HUES48 (cell line): Measurements from ENCODE around the gene RIMS4.
A peak's percentile ranks its signal among the peaks of the same experiment; 100 is the strongest.

Experiments used
- H3K27ac ChIP-seq: one replicate; pipeline ENCODE4 v1.7.0; 2013; ENCODE audit warnings: low read depth, low read length, inconsistent platforms
- H3K27me3 ChIP-seq: 2 replicates; pipeline ENCODE4 v1.6.1; 2013; ENCODE audit warnings: mild to moderate bottlenecking, low read length; ENCODE audit not compliant: control insufficient read depth, insufficient read depth
- H3K36me3 ChIP-seq: 2 replicates; pipeline ENCODE4 v1.6.1; 2013; ENCODE audit warnings: low read length; ENCODE audit not compliant: control insufficient read depth, insufficient read depth
- H3K4me1 ChIP-seq: 2 replicates; pipeline ENCODE4 v1.6.1; 2013; ENCODE audit warnings: mild to moderate bottlenecking, low read length; ENCODE audit not compliant: control insufficient read depth, insufficient read depth
- H3K4me3 ChIP-seq: 2 replicates; pipeline ENCODE4 v1.5.1; 2013; ENCODE audit warnings: mild to moderate bottlenecking, low read depth, low read length
- H3K9ac ChIP-seq: 2 replicates; pipeline ENCODE4 v1.6.1; 2013; ENCODE audit warnings: mild to moderate bottlenecking, low read depth, low read length, moderate library complexity
- H3K9me3 ChIP-seq: 2 replicates; pipeline ENCODE4 v1.6.1; 2013; ENCODE audit warnings: low read length; ENCODE audit not compliant: control insufficient read depth, insufficient read depth

RIMS4 gene

GRCh38 chr20:44747166-44748004, 63.0 kb downstream of the RIMS4 start:
- H3K27ac ChIP-seq = no peak overlapping the region
- H3K27me3 ChIP-seq = peaks cover 47% of the 10 kb centered on the region
- no peak overlapping the region for H3K4me3 ChIP-seq
- no peaks in the 10 kb centered on the region for H3K36me3 ChIP-seq
- peaks cover 15% of the 10 kb centered on the region for H3K4me1 ChIP-seq
- no peaks in the 10 kb centered on the region for H3K9me3 ChIP-seq
- H3K9ac ChIP-seq = peak overlapping the region; percentile 23; the same call in 1 of the 2 replicates

GRCh38 chr20:44746367-44747165, 63.8 kb downstream of the RIMS4 start:
- Histone ChIP-seq H3K4me3 (peak overlapping the region; percentile 65), H3K27ac (no peak overlapping the region), H3K4me1 (peaks cover 15% of the 10 kb centered on the region), H3K27me3 (peaks cover 55% of the 10 kb centered on the region), H3K9ac (no peak overlapping the region), H3K36me3 (no peaks in the 10 kb centered on the region), H3K9me3 (no peaks in the 10 kb centered on the region)

- Histone ChIP-seq H3K4me1 (peaks cover 15% of the 10 kb centered on the region), H3K27me3 (peaks cover 60% of the 10 kb centered on the region), H3K9ac (no peak within 1 kb of the TSS), H3K9me3 (no peaks in the 10 kb centered on the region), H3K27ac (no peak within 1 kb of the TSS), H3K4me3 (peak within 1 kb of the TSS; percentile 65), H3K36me3 (no peaks in the 10 kb centered on the region)
Observed at GRCh38 chr20:44745598-44746366, 64.6 kb downstream of the RIMS4 start, which contains the start of gene KCNK15. TSS of gene KCNK15 (plus strand) at chr20:44745865. CDS start at chr20:44745911, 46 bp downstream.

GRCh38 chr20:44745122-44745597, 65.2 kb downstream of the RIMS4 start:
- Histone ChIP-seq H3K4me1 (peaks cover 15% of the 10 kb centered on the region), H3K9me3 (no peaks in the 10 kb centered on the region), H3K36me3 (no peaks in the 10 kb centered on the region), H3K9ac (no peak overlapping the region), H3K27me3 (peaks cover 60% of the 10 kb centered on the region), H3K4me3 (peak overlapping the region; percentile 65; the same call in 1 of the 2 replicates), H3K27ac (no peak overlapping the region)

GRCh38 chr20:44743916-44744655, 66.3 kb downstream of the RIMS4 start:
- Histone ChIP-seq H3K4me1 (peaks cover 15% of the 10 kb centered on the region), H3K36me3 (no peaks in the 10 kb centered on the region), H3K27ac (no peak overlapping the region), H3K9me3 (no peaks in the 10 kb centered on the region), H3K4me3 (no peak overlapping the region), H3K9ac (no peak overlapping the region), H3K27me3 (peaks cover 60% of the 10 kb centered on the region)

GRCh38 chr20:44743080-44743701, 67.2 kb downstream of the RIMS4 start:
- no peaks in the 10 kb centered on the region for H3K36me3 ChIP-seq
- H3K27me3 ChIP-seq = peaks cover 60% of the 10 kb centered on the region
- peaks cover 15% of the 10 kb centered on the region for H3K4me1 ChIP-seq
- no peak overlapping the region for H3K9ac ChIP-seq
- H3K27ac ChIP-seq = no peak overlapping the region
- no peak overlapping the region for H3K4me3 ChIP-seq
- no peaks in the 10 kb centered on the region for H3K9me3 ChIP-seq

- H3K36me3 ChIP-seq = no peaks in the 10 kb centered on the region
- no peak overlapping the region for H3K9ac ChIP-seq
- no peak overlapping the region for H3K4me3 ChIP-seq
- H3K4me1 ChIP-seq = peaks cover 15% of the 10 kb centered on the region
- H3K27ac ChIP-seq = no peak overlapping the region
- H3K27me3 ChIP-seq = peaks cover 60% of the 10 kb centered on the region
- no peaks in the 10 kb centered on the region for H3K9me3 ChIP-seq
Observed at GRCh38 chr20:44742304-44743079, 67.9 kb downstream of the RIMS4 start.

- H3K9ac ChIP-seq = no peak overlapping the region
- 0 out of 2 replicates have a peak, but pooled peaks cover 5% of the 10 kb centered on the region for H3K4me1 ChIP-seq
- peaks cover 39% of the 10 kb centered on the region for H3K27me3 ChIP-seq
- no peaks in the 10 kb centered on the region for H3K9me3 ChIP-seq
- no peaks in the 10 kb centered on the region for H3K36me3 ChIP-seq
- H3K27ac ChIP-seq = no peak overlapping the region
- no peak overlapping the region for H3K4me3 ChIP-seq
Observed at GRCh38 chr20:44739942-44740341, 70.4 kb downstream of the RIMS4 start.

GRCh38 chr20:44738813-44739477, 71.4 kb downstream of the RIMS4 start:
- peaks cover 29% of the 10 kb centered on the region for H3K27me3 ChIP-seq
- H3K36me3 ChIP-seq = no peaks in the 10 kb centered on the region
- H3K9me3 ChIP-seq = no peaks in the 10 kb centered on the region
- 0 out of 2 replicates have a peak, but pooled peaks cover 5% of the 10 kb centered on the region for H3K4me1 ChIP-seq
- H3K9ac ChIP-seq = no peak overlapping the region
- no peak overlapping the region for H3K4me3 ChIP-seq
- no peak overlapping the region for H3K27ac ChIP-seq
